ENCODE data around the gene ZDHHC24. TPM values are rescaled to one million over a fixed set of nuclear protein-coding genes. Genes with fewer than 3 reads are reported as not detected.
A peak's percentile ranks its signal among the peaks of the same experiment; 100 is the strongest.
"Not testable (repeated sequence)": the region's sequence is repeated elsewhere in the genome, so short reads cannot be mapped to it uniquely, and the experiment has no call there.

Gene ZDHHC24
- total RNA-seq, 2 donors from 2014 or later, result 9.0 TPM

- intact Hi-C loops (cut with DNase I), result no loop called here
- no peak for DNase-seq (ENCODE audit: low spot score)
These were observed 3.8 kb upstream of the ZDHHC24 start for GRCh38 chr11:66549696-66550095.

GRCh38 chr11:66548774-66549630, 3.2 kb upstream of the ZDHHC24 start:
- intact Hi-C loops (cut with DNase I), result no loop called here

GRCh38 chr11:66548041-66548440, 2.2 kb upstream of the ZDHHC24 start:
- intact Hi-C loops (cut with DNase I), result no loop called here
- no peak for DNase-seq (ENCODE audit: low spot score)

More at GRCh38 chr11:66548774-66549630, 3.2 kb upstream of the ZDHHC24 start:
- DNase-seq (ENCODE audit: low spot score), result no peak

- intact Hi-C loops (cut with DNase I), result no loop called here
- no peak for DNase-seq (ENCODE audit: low spot score)
These were observed 1.8 kb upstream of the ZDHHC24 start for GRCh38 chr11:66547662-66548009.

GRCh38 chr11:66546966-66547661, 1.3 kb upstream of the ZDHHC24 start:
- intact Hi-C loops (cut with DNase I), result no loop called here
- DNase-seq (ENCODE audit: low spot score), result no peak

GRCh38 chr11:66546368-66546965, 619 bp upstream of the ZDHHC24 start, which contains the start of gene ACTN3:
TSS of gene ACTN3 (plus strand) at chr11:66546903. CDS start at chr11:66546938, 35 bp downstream.
- DNase-seq (ENCODE audit: low spot score), result no peak

GRCh38 chr11:66544952-66545351, 896 bp downstream of the ZDHHC24 start:
- DNase-seq (ENCODE audit: low spot score); intact Hi-C loops (cut with DNase I): not testable (repeated sequence)

More at GRCh38 chr11:66546368-66546965, 619 bp upstream of the ZDHHC24 start, which contains the start of gene ACTN3:
- intact Hi-C loops (cut with DNase I), result no loop called here

GRCh38 chr11:66543263-66544107, 2.4 kb downstream of the ZDHHC24 start:
- peak; percentile 90 for DNase-seq (ENCODE audit: low spot score)
- intact Hi-C loops (cut with DNase I), result no loop called here

- intact Hi-C loops (cut with DNase I), result no loop called here
- no peak for DNase-seq (ENCODE audit: low spot score)
These were observed 3.5 kb downstream of the ZDHHC24 start for GRCh38 chr11:66542362-66542761.

GRCh38 chr11:66541892-66542291, 4.0 kb downstream of the ZDHHC24 start:
- intact Hi-C loops (cut with DNase I), result no loop called here
- no peak for DNase-seq (ENCODE audit: low spot score)

- intact Hi-C loops (cut with DNase I); DNase-seq (ENCODE audit: low spot score): not testable (repeated sequence)
These were observed 5.2 kb downstream of the ZDHHC24 start for GRCh38 chr11:66540598-66540997.

- intact Hi-C loops (cut with DNase I), result no loop called here
- DNase-seq (ENCODE audit: low spot score), result no peak
These were observed 6.0 kb downstream of the ZDHHC24 start for GRCh38 chr11:66539870-66540213.

GRCh38 chr11:66539170-66539869, 6.5 kb downstream of the ZDHHC24 start:
- DNase-seq (ENCODE audit: low spot score), result no peak

GRCh38 chr11:66532784-66533183, 13.1 kb downstream of the ZDHHC24 start:
- no peak for DNase-seq (ENCODE audit: low spot score)
- intact Hi-C loops (cut with DNase I), result no loop called here

More at GRCh38 chr11:66539170-66539869, 6.5 kb downstream of the ZDHHC24 start:
- intact Hi-C loops (cut with DNase I), result no loop called here

- intact Hi-C loops (cut with DNase I), result no loop called here
- DNase-seq (ENCODE audit: low spot score), result no peak
These were observed 14.0 kb downstream of the ZDHHC24 start for GRCh38 chr11:66531841-66532240.

- intact Hi-C loops (cut with DNase I), result no loop called here
- DNase-seq (ENCODE audit: low spot score), result no peak
These were observed 14.7 kb downstream of the ZDHHC24 start for GRCh38 chr11:66530927-66531709.

GRCh38 chr11:66529655-66530054, 16.2 kb downstream of the ZDHHC24 start:
- intact Hi-C loops (cut with DNase I), result no loop called here
- DNase-seq (ENCODE audit: low spot score), result no peak

GRCh38 chr11:66529069-66529468, 16.8 kb downstream of the ZDHHC24 start:
- intact Hi-C loops (cut with DNase I), result no loop called here
- no peak for DNase-seq (ENCODE audit: low spot score)

All from posterior vena cava (tissue), 2 donors.